ENCODE data around the gene B4GALT1. TPM values are rescaled to one million over a fixed set of nuclear protein-coding genes. Genes with fewer than 3 reads are reported as not detected.

The B4GALT1 gene
- total and polyA plus RNA-seq, 7 donors, result 20.3 to 107 (median 25.5) TPM

DNA sequence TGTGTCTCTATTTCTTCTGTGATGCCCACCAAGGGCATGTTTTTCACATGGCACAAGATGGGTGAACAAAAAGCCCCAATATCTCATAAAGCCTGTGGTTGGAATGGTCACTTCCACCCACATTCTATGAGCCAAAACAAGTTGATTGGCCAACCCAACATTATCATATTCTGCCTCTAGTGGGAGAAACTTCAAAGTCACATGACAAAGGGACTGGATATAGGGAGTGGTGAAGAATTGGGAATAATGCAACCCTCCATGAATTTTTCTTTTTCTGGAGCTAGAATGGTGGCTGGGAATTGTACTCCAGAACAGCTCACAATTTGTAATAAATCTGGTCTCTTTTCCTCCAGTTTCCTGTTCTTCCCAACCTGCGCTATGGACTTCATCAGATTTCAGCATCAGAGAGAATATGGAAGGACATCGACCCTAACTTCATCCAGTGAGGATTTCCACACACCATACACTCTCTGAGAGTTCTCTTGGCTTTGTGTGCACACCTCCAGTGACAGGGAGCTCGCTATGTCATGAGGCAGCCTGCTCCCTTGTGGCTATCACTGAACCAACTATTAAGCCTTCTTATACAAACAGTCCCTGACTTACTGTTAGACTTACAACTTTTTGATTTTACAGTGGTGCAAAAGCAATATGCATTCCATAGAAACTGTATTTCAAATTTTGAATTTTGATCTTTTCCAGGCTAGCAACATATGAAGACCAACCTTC, 12.0 kb upstream of the B4GALT1 start:
- Histone ChIP-seq H3K27ac (no peak overlapping the region), H3K4me1 (no peaks in the 10 kb centered on the region), H3K4me3 (no peak overlapping the region), H3K27me3 (no peaks in the 10 kb centered on the region), H3K9me3 (no peaks in the 10 kb centered on the region), H3K36me3 (no peaks in the 10 kb centered on the region)
- intact Hi-C loops (cut with DNase I), result no loop called here
- 90 to 92% methylated on average over 3 of the region's 3 CpGs for WGBS, 2 donors
- no peak for DNase-seq
- TF ChIP-seq, protein P1, sequence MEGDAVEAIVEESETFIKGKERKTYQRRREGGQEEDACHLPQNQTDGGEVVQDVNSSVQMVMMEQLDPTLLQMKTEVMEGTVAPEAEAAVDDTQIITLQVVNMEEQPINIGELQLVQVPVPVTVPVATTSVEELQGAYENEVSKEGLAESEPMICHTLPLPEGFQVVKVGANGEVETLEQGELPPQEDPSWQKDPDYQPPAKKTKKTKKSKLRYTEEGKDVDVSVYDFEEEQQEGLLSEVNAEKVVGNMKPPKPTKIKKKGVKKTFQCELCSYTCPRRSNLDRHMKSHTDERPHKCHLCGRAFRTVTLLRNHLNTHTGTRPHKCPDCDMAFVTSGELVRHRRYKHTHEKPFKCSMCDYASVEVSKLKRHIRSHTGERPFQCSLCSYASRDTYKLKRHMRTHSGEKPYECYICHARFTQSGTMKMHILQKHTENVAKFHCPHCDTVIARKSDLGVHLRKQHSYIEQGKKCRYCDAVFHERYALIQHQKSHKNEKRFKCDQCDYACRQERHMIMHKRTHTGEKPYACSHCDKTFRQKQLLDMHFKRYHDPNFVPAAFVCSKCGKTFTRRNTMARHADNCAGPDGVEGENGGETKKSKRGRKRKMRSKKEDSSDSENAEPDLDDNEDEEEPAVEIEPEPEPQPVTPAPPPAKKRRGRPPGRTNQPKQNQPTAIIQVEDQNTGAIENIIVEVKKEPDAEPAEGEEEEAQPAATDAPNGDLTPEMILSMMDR (IDR thresholded peaks at IDR 0.05), result no peak
- TF ChIP-seq POLR2A (IDR thresholded peaks at IDR 0.05) (no peak), EP300 (IDR thresholded peaks at IDR 0.05) (no peak), POLR2AphosphoS5 (IDR thresholded peaks at IDR 0.05) (no peak)

DNA sequence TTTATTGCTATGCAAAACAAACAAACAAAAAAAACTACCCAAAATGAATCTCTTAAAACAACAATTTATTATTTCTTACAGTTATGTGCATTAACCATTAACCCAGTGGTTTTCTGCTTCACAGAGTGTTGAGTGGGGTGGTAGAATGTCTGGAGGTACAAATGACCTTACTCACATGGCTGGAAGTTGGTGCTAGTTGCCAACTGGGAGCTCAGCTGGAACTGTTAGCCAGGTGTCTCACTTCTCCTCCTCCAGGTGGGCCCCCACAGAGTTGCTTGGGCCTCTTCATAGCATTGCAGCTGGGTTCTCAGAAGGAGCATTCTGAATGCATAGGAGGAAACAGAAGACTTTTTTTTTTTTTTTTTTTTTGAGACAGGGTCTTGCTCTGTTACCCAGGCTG, 10.5 kb upstream of the B4GALT1 start:
- H3K4me1 ChIP-seq, result no peaks in the 10 kb centered on the region
- no peaks in the 10 kb centered on the region for H3K9me3 ChIP-seq
- DNase-seq, result no peak
- no peak overlapping the region for H3K4me3 ChIP-seq
- intact Hi-C loops (cut with DNase I), result no loop called here
- H3K27me3 ChIP-seq, result no peaks in the 10 kb centered on the region
- no peak overlapping the region for H3K27ac ChIP-seq
- no peaks in the 10 kb centered on the region for H3K36me3 ChIP-seq
- TF ChIP-seq POLR2AphosphoS5 (IDR thresholded peaks at IDR 0.05) (no peak), EP300 (IDR thresholded peaks at IDR 0.05) (no peak), POLR2A (IDR thresholded peaks at IDR 0.05) (no peak)
- TF ChIP-seq, protein P1 (IDR thresholded peaks at IDR 0.05), result no peak

DNA sequence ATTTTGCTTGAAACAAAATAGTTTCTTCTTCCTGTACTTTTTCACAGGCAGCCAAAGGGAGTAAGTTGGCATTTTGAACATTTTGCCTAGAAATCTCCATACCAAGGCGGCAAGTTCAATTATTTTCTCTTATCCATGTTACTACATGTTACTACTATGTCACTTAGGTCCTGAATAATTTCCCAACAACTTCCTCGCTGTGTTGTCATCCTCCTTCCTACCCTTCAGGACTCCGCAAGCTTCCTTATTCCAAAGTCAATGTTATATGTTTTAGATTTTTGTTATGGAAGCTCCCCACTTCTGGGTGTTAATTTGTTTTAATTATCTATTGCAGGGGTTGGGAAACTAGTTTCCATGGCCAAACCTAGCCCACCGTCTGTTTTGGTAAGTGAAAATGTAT, 9.9 kb upstream of the B4GALT1 start:
- H3K9me3 ChIP-seq, result no peaks in the 10 kb centered on the region
- H3K4me1 ChIP-seq, result no peaks in the 10 kb centered on the region
- 89 to 92% methylated on average over 4 of the region's 4 CpGs for WGBS, 2 donors
- DNase-seq, result no peak
- no peak for TF ChIP-seq POLR2A (IDR thresholded peaks at IDR 0.05)
- intact Hi-C loops (cut with DNase I), result no loop called here
- H3K27ac ChIP-seq, result no peak overlapping the region
- no peaks in the 10 kb centered on the region for H3K27me3 ChIP-seq
- H3K4me3 ChIP-seq, result no peak overlapping the region
- H3K36me3 ChIP-seq, result no peaks in the 10 kb centered on the region

DNA sequence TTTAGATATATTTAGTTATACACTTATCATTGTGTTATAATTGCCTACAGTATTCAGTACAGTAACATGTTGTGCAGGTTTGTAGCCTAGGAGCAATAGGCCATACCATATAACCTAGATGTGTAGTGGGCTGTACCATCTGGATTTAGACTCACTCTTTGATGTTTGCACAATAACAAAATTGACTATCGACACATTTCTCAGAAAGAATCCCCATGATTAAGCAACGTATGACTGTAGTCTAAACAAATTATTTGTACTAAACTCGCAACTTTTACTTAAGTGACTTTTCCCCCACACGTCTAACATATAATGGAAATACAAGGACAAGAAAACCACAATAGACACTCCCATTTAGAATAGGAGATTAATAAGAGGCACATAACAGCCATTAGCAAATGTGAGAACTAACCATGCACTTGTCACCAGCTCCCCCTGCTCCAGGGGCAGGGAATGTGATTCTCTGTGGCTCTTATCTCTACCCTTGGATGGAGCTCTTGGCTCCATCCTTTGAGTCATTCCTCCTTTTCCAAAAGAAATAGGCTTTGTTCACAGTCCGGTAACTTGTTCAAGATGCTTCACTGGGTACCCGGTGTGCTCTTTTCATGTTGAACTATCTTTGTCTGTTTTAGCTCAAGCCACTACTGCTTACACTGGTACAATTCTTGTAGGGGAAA, 8.7 kb upstream of the B4GALT1 start:
- 89 to 90% methylated on average over 6 of the region's 6 CpGs for WGBS, 2 donors
- intact Hi-C loops (cut with DNase I), result no loop called here
- no peak overlapping the region for H3K27ac ChIP-seq

More for the DNA sequence above, 8.7 kb upstream of the B4GALT1 start:
- H3K27me3 ChIP-seq, result no peaks in the 10 kb centered on the region
- no peak overlapping the region for H3K4me3 ChIP-seq
- TF ChIP-seq EP300 (IDR thresholded peaks at IDR 0.05) (no peak), POLR2AphosphoS5 (IDR thresholded peaks at IDR 0.05) (no peak), POLR2A (IDR thresholded peaks at IDR 0.05) (no peak)
- TF ChIP-seq, protein P1 (IDR thresholded peaks at IDR 0.05), result no peak
- H3K36me3 ChIP-seq, result no peaks in the 10 kb centered on the region
- DNase-seq, result no peak
- H3K4me1 ChIP-seq, result no peaks in the 10 kb centered on the region
- H3K9me3 ChIP-seq, result no peaks in the 10 kb centered on the region

All from sigmoid colon (tissue), 7 donors.